WTC11 (cell line): ENCODE data around the gene STAT3.

Experiments
- CTCF ChIP-seq: fragments of 200-600 bp; IDR thresholded peaks from 2 replicates; pipeline ENCODE4 v1.8.0; 2022; ENCODE audit warnings: antibody characterized with exemption
- ESRRA ChIP-seq: sonication (generic); formaldehyde crosslinking; IDR thresholded peaks from 2 replicates; pipeline ENCODE4 v1.8.1; 2022; ENCODE audit warnings: mild to moderate bottlenecking, missing genetic modification reagents, borderline replicate concordance
- FOXP1 ChIP-seq: sonication (generic); formaldehyde crosslinking; IDR thresholded peaks from 2 replicates; pipeline ENCODE4 v1.8.0; 2022; ENCODE audit warnings: missing genetic modification reagents, mild to moderate bottlenecking, moderate library complexity, borderline replicate concordance
- JUN ChIP-seq: sonication (generic); formaldehyde crosslinking; IDR thresholded peaks from 2 replicates; pipeline ENCODE4 v1.8.0; 2023; ENCODE audit warnings: mild to moderate bottlenecking, missing genetic modification reagents
- SMAD4 ChIP-seq: sonication (generic); formaldehyde crosslinking; IDR thresholded peaks from 2 replicates; pipeline ENCODE4 v1.8.0; 2022; ENCODE audit warnings: mild to moderate bottlenecking, missing genetic modification reagents
- TEAD4 ChIP-seq: sonication (generic); formaldehyde crosslinking; IDR thresholded peaks from 2 replicates; pipeline ENCODE4 v1.8.0; 2022; ENCODE audit warnings: mild to moderate bottlenecking, missing genetic modification reagents
- ZNF232 ChIP-seq: sonication (generic); formaldehyde crosslinking; IDR thresholded peaks from 2 replicates; pipeline ENCODE4 v1.8.0; 2022; ENCODE audit warnings: mild to moderate bottlenecking, missing genetic modification reagents
- TF ChIP-seq, protein P1 (sequence below): sonication (generic); formaldehyde crosslinking; IDR thresholded peaks from 2 replicates; pipeline ENCODE4 v1.8.0; 2022; ENCODE audit warnings: mild to moderate bottlenecking, missing genetic modification reagents

GRCh38 chr17:42304187-42305030, 83.8 kb downstream of the STAT3 start:
- TF ChIP-seq CTCF (no peak), TEAD4 (no peak), ZNF232 (CRISPR knock-in tag) (no peak), SMAD4 (CRISPR knock-in tag) (no peak), ESRRA (CRISPR knock-in tag) (no peak), JUN (no peak), FOXP1 (CRISPR knock-in tag) (no peak)
- TF ChIP-seq, protein P1, sequence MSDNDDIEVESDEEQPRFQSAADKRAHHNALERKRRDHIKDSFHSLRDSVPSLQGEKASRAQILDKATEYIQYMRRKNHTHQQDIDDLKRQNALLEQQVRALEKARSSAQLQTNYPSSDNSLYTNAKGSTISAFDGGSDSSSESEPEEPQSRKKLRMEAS, result no peak
